ENCODE data around the gene ERC2.

The ERC2 gene

GRCh38 chr3:56424885-56425284, 43.4 kb downstream of the ERC2 start:
- no peak for DNase-seq (ENCODE audit: low spot score)

- DNase-seq (ENCODE audit: low spot score) = no peak
Observed at GRCh38 chr3:56424336-56424735, 43.9 kb downstream of the ERC2 start.

- no peak for DNase-seq (ENCODE audit: low spot score)
Observed at GRCh38 chr3:56423661-56424099, 44.6 kb downstream of the ERC2 start.

GRCh38 chr3:56422316-56422715, 46.0 kb downstream of the ERC2 start:
- no peak for DNase-seq (ENCODE audit: low spot score)

- DNase-seq (ENCODE audit: low spot score) = no peak
Observed at GRCh38 chr3:56421205-56421604, 47.1 kb downstream of the ERC2 start.

- DNase-seq (ENCODE audit: low spot score) = no peak
Observed at GRCh38 chr3:56415652-56416051, 52.6 kb downstream of the ERC2 start.

GRCh38 chr3:56413911-56414310, 54.4 kb downstream of the ERC2 start:
- DNase-seq (ENCODE audit: low spot score) = no peak

GRCh38 chr3:56411166-56411565, 57.1 kb downstream of the ERC2 start:
- no peak for DNase-seq (ENCODE audit: low spot score)

- DNase-seq (ENCODE audit: low spot score) = no peak
Observed at GRCh38 chr3:56410576-56410975, 57.7 kb downstream of the ERC2 start.

GRCh38 chr3:56409790-56410189, 58.5 kb downstream of the ERC2 start:
- DNase-seq (ENCODE audit: low spot score) = no peak

GRCh38 chr3:56408761-56409196, 59.5 kb downstream of the ERC2 start:
- DNase-seq (ENCODE audit: low spot score) = no peak

GRCh38 chr3:56406826-56407515, 61.3 kb downstream of the ERC2 start:
- no peak for DNase-seq (ENCODE audit: low spot score)

- DNase-seq (ENCODE audit: low spot score) = no peak
Observed at GRCh38 chr3:56404884-56405283, 63.4 kb downstream of the ERC2 start.

GRCh38 chr3:56398659-56399058, 69.6 kb downstream of the ERC2 start:
- DNase-seq (ENCODE audit: low spot score) = no peak

- no peak for DNase-seq (ENCODE audit: low spot score)
Observed at GRCh38 chr3:56397798-56398197, 70.5 kb downstream of the ERC2 start.

GRCh38 chr3:56389183-56389830, 79.0 kb downstream of the ERC2 start:
- no peak for DNase-seq (ENCODE audit: low spot score)

- DNase-seq (ENCODE audit: low spot score) = no peak
Observed at GRCh38 chr3:56383092-56383491, 85.2 kb downstream of the ERC2 start.

- no peak for DNase-seq (ENCODE audit: low spot score)
Observed at GRCh38 chr3:56379723-56380287, 88.5 kb downstream of the ERC2 start.

GRCh38 chr3:56375654-56376053, 92.6 kb downstream of the ERC2 start:
- DNase-seq (ENCODE audit: low spot score) = no peak

GRCh38 chr3:56373386-56373785, 94.9 kb downstream of the ERC2 start:
- no peak for DNase-seq (ENCODE audit: low spot score)

- DNase-seq (ENCODE audit: low spot score) = peak; percentile 90
Observed at GRCh38 chr3:56370991-56371775, 97.1 kb downstream of the ERC2 start.

GRCh38 chr3:56369914-56370313, 98.4 kb downstream of the ERC2 start:
- no peak for DNase-seq (ENCODE audit: low spot score)

GRCh38 chr3:56368846-56369245, 99.4 kb downstream of the ERC2 start:
- DNase-seq (ENCODE audit: low spot score) = no peak

Measured in globus pallidus (tissue), 1 donor.